NCI-H2107 (cell line): ENCODE data around the gene DELE1.
A peak's percentile ranks its signal among the peaks of the same experiment; 100 is the strongest.

ENCODE experiments used
- DNase-seq: peaks from one replicate; lab custom pipeline; 2025; lab: John Stamatoyannopoulos, UW

The DELE1 gene, protein sequence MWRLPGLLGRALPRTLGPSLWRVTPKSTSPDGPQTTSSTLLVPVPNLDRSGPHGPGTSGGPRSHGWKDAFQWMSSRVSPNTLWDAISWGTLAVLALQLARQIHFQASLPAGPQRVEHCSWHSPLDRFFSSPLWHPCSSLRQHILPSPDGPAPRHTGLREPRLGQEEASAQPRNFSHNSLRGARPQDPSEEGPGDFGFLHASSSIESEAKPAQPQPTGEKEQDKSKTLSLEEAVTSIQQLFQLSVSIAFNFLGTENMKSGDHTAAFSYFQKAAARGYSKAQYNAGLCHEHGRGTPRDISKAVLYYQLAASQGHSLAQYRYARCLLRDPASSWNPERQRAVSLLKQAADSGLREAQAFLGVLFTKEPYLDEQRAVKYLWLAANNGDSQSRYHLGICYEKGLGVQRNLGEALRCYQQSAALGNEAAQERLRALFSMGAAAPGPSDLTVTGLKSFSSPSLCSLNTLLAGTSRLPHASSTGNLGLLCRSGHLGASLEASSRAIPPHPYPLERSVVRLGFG

DNA sequence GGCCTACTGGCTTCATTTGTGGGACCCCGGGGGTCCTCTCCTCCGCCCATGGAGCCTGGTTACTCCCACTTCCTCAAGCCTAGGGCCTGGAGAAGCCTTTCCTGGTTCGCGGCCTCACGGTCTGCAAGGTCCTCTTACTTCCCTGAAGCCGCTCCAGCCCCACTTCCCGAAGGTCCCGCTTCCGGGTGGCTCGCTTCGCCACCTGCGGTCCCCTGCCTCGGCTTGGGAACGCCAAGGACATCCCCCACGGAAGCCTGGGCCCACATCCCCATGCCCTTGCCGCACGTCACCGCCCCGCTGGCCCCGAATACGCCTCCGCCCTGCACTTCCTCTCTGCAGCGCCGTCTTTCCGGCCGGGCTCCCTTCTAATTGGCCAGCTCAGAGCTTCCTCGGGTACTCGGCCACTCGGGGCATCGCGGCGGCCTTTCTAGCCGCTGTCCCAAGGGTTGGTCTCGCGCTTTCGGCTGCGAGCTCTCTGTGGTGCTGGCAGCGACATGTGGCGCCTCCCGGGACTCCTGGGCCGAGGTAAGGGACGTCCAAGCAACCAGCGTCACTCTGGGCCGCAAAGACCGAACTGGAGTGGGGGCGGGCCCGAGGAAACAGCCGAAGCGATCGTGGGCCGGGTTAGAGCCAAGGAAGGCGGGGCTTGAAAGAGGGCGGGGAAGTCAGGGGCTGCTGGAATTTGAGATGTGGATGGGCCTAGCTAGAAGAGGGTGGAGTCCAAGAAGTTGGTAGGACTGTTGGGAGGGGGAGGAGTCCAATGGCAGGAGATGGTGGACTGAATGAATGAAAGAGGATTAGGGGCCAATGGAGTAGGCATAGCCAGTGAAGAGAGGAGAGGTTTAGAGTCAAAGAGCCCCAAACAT is at the start of gene DELE1:
DELE1 (plus strand) TSS at position 424 of the 866 bp plus-strand sequence; CDS start at position 495, 71 bp downstream.
- DNase-seq, result peak; percentile 25

DNA sequence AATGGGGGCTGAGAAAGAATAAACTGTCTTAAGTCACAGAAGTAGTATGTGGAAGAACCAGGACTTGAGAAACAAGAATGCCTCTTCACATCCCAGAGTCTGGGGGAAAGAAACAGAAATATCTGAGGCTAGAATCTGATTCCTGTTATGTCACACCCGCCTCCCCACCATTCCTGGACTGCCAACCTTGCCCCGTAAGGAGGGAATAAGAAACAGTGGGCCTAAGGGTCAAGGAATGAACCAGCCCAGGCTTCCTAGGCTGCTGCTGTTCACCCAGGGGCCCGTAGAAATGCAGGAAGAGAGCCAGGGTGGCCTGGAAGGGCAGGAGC is 49.8 kb upstream of the DELE1 start:
- DNase-seq, result no peak

DNA sequence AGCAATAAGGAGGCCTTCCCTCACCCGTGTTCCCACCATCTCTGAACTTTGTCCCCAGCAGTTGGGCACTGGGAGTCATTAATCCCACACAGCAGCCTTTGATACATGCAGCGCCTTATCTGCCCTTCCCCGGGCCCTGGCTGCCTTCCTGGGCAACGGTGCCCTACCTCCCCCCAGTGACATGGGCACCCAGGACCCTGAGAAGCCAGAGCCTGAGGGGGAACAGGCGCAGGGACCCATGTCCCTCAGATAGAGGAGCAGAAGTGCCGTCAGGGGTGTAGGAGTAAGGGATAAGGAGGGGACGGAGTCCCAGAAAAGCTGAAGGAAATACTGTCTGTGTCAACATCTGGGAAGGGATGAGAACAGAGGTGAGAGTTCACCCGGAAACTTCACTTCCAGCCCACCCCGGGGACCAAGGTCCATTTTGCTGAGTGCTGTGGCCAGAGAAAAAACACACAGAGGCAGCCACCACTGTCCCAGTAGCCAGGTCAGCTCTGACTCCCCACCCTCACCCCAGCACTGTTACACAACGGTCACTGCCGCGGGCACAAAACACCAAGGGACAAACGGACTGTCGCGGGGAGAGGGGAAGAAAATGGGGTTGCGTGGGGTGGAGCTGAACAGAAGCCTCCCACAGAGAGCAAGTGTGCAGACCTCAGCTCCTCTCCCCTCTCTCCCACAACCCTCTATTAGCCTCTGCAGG is 49.3 kb upstream of the DELE1 start:
- DNase-seq, result no peak

DNA sequence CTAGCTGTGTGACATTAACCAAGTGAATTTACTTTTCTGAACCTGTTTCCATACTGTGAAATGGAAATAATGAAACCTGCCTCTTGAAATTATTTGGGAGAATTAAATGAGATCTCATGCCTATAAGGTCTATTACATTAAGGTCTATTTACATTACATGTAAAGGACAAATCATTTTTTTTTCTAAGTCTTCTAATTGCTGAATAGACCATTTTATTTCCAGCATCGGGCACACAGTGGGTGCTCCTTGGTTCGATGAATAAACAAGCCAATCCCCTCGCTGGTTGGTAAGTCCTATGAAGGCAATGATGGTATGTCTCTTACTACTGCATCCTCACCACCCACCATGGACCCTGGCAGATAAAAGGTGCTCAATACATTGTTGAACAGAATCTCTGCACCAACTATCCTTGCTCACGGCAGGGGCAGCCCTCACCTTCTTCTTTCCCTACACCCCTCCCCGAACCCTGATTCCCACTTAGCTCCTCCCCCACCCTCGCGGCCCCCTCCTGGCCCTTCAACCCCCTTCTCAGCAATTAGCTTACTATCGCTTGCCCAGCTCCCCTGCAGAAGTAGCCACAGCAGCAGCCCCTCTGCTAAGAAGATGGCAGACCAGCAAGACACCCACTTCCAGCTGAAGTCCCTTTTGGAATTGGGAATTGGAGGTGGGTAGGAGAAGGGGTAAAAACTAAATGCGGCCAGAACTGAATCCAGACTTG is 48.5 kb upstream of the DELE1 start:
- no peak for DNase-seq

DNA sequence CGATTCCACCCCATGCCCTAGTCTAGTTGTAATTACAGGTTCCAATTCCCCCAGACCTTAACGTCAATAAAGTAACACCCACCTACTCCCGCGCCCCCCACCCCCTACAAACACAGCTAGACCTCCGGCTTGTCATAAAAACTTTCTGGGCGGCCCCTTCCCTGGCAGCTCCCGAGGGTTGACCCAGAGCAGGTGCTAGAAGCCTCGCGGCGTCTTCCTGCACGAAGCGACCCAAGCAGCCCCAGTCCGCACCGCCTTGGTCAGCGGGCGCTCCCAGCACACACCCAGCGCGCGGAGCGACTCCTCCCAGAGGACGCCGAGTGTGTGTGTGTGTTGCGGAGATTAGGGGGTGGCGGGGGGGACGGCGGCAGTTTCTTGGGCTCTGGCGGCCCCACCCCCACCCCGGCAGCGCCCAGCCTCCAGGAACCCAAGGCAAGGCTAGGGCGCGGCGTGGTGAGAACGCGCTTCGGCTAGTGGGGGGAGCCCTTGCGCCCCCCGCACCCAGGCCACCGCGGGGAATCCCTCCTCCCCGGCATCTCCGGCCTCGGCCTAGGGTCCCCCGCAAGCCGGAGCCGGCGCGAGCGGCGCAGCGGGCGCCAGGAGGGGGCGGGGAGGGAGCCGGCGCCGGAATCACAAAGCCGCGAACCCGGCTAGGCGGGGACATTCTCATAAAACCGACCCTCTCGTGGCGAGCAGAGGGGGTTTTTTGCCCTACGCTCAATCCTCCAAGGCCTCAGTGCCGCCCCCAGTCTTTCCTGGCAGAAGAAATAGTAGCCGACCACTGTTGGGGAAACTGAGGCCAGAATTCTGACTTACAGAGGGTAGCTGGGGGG is 47.7 kb upstream of the DELE1 start:
- no peak for DNase-seq

DNA sequence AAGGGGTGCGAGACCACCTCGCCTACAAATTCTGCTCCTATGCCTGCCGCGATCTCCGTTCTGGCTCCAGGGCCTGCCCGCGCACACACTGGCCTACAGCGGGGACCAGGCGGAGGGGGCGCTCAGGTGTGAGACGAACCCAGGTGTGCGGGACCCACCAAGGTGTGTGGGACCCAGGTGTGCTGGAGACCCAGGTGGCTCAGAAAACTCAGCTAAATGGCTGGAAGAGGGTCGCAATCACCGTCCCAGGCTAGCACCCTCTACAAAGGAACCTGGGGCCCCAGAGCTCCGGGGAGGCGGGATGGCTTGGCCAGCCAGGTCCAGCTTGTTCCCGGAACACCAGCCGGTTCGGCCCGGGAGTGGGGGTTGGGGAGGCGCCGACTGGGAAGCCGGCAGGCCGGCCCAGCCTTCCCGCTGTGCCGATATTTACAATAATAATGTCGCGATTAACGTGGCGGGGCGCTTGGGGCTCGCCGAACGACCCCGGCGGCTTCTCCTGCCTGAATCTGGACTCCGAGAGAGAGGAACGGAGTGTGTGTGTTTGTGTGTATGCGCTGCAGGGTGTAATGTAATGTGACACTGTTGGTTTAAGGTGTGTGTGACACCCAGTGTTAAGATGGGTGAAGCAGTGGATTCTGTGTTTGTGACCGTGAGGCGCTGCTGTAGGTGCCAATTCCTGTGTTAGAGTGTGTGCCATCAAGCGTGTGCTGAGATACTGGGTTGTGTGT is 46.9 kb upstream of the DELE1 start:
- DNase-seq, result no peak

DNA sequence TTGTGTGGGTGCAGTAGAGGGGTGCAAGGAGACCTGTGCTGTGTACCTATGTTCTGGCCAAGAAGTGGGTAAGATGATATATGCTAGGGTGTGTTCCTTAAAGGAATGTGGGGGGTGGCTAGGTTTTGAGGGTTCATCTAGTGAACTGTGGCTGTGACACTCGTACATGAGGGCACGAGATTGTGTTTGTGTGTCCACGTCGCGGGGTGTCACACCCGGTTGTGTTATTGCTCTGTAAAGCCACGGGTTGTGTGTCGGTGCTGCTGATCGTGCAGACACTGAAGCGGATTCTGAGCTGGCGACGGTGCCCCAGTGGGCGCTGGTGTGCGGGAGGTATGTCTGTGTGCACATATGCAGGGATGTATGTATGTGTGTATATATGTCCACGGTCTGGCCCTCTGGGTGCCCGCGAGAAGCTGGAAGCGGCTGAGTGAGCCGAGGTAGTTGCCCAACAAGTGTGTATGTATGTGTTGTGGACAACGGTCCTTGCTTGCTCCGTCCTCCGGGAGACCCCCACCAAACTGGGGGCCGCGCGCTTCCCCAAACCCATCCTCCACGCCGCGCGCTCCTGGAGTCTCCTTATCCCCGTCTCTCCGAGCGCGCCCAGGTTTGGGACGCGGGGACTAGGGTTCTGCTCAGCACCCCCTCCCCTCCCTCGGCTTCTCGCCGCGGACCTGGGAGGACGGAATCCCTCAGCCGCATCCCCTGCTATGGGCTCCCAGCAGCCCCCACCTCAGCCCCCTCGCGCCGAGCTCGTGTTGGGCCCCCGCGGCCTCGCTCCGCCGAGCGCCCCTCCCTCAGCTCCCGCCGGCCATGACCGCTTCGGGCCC is 46.1 kb upstream of the DELE1 start:
- DNase-seq, result no peak

DNA sequence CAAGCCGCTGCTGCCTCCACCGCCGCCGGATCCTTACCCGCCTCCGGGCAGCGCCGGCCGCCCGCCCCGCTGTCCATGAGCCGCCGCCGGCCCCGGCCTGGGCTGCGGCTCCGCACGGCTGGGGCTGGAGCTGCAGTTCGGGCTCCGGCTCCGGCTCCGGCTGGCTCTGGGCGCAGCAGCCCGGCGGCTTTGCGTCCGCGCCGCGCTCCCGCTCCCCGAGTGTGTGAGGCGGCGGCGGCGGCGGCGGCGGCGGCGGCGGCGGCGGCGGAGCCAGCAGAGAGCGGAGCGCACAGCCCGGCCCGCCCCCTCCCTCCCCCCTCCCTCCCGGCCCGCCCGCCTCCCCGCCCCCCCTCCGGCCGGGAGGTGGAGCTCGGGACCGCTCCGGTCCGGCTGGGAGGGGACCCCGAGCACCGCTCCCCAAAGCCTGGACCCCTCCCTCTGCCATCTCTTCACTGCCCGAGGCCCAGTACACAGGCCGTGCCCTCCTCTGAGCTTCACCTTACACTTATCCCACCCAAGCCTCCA is 45.4 kb upstream of the DELE1 start, which contains the start of gene PCDH1:
PCDH1 (minus strand) TSS at position 225 of the 525 bp plus-strand sequence; CDS start at position 77, 148 bp downstream.
- DNase-seq, result no peak

DNA sequence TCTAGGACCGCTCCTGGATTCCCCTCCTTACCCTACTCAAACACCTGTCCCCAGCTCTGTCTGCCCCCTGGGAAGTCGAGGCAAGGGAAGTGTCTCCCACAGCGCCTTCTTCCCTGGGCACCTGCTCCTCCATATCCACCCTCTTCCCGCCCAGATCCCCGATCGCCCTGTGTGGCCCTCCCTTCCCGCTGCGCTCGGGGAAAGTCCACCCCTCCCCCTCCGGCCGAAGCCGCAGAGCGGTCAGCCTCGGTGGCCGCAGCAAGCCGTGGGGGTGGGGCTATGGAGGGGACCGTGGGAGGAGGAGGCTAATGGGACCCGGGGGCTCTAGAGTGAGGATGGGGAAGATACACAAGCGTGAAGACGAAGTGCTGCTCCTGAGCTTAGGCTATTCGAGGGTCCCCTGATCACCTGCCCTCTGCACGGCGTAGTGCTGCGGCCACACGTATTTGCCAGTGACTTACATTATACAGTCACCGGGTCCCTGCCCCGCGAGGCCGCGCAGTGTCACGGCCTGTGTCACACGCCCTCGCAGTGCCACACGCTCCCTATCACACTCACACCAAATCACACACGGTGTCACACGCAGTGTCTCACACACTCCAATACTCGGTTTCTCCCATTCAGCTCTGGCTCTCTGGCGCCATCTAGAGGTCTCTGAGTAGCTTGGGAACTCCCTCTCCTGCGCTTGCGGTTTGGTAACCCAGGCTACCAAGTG is 44.8 kb upstream of the DELE1 start:
- peak; percentile 88 for DNase-seq

DNA sequence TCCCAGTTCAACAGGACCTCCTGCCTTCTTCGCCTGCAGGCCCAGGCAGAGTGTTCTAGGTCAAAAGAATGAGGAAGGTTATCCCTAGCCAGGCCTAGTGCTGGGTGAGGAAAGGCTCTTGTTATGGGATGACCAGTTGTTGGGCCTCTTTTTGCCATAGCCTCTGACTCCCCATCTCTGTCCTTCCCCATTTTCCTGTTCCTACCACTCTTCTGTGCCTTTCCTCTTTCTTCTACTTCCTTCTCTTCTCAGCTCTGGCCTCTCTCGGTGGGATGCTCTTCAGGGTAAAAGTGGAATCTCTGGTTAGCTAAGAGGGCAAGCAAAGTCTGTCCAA is 44.3 kb upstream of the DELE1 start:
- DNase-seq, result no peak

DNA sequence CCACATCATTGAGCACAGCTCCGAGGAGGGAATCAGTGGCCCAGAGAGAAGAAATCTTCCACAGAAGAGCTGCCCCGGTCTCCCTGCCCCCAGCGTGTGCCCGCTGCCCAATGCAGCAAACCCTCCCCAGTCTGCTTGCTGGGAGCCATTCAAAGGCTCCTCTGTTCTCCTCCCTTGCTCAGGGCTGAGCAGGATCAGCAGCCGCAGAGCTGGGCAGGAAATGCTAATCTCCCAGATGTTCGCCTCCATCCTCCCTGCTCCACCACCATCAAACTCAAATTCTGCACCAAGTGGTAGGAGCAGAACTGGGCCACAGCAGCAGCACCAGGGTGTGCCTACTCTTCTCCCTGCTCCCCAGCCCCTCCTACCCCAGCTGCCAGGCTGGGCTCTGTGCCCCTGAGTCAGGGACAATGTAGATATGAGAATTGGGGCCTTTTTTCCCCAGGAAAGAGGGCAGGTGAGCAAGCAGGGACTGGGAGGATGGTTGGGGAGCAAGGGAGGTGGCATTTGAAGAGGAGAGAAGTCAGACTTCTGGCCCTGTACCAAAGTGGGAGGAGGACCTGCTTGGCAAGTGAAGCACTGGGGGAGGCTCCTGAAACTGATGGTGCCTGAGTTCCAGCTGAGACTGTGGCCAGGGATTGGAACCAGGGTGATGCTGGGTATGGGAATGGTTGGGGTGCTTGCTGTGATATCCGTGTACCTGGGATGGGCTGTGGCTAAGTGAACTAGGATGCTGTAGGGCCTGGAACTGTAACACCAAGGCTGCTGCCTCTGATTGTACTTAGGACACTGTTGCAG is 43.5 kb upstream of the DELE1 start:
- DNase-seq, result no peak

DNA sequence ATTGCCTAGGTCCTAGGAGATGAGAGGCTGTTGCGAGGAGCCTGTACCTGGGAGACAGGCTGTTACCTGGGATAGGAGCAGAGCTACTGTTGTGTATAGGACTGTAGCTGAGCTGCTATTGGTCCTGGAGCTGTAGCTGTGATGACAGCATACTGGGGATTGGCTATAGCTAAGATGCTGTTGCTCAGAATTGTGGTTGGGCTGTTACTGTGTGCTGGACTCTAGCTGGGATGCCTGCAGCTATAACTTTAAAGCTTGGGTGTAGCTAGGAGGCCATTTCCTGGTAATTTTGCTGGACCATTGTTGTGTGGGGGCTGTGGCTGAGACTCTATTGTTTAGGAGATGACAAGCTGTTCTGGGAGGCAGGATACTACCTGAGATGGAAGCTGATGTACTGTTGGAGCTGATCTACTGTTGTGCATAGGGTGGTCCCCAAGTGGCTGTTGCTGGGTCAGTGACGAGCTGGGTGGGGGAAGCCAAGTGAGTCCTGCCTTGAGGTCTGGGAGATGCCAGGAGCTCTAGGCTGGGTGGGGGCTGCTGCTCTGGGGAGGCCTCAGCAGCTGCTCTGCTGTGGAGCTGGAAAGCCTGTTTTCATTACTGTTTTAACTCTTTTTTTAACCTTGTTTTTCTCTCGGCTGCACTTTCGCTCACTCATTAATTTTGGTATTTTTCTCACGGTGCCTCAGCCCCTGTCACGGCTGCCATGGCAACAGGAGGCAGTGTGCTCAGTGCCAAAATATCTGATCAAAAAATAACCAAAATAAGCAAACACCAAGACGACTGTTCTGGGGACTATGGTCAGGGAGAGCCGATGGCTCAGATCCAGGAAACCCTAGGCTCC is 42.5 kb upstream of the DELE1 start:
- DNase-seq, result no peak

DNA sequence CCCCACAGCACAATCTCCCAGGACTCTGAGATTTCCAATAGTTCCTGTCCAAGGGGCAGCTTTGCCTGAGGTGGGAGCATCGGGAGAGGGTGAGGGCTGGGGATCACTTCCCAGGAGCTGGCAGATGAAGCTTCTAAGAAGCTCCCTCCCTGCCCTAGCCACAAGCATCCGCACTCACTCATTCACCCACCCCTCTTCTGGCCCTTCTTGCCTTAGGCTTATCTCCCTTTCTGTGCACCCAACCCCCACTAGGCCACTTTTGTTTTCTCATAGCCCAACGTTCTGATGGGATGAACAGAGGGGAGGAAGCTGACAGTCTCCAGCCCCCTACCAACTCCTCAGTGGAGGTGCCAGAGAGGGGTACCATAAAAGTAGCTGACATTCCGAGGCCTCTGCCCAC is 41.8 kb upstream of the DELE1 start:
- DNase-seq, result no peak

DNA sequence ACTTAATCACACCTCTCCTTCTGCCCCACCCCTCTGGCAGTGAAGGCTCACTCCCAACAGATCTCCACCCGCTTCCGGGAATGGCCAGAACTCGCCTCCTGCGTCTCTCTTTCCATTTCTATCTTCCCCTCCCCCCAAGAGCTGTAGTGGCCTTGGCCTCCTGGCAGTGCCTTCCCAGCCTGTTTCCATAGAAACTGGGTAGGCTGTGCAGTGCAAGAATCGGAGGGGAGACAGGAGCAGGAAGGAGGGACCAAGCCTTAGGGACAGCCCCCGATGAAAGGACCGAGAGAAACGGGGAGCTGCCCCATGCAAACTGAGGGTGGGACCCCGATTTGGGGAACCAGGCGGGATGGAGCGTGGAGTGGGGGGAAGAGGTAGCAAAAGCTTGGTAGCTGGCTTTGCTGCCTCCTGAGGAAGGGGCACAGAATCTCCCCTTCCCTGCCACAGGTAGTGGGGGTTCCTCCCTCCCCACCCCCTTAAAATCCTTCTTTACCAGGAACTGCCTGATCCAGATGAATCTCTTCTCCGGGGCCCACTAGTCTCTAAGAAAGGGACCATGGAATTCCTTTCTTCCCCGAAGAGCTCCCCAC is 41.0 kb upstream of the DELE1 start:
- DNase-seq, result no peak

DNA sequence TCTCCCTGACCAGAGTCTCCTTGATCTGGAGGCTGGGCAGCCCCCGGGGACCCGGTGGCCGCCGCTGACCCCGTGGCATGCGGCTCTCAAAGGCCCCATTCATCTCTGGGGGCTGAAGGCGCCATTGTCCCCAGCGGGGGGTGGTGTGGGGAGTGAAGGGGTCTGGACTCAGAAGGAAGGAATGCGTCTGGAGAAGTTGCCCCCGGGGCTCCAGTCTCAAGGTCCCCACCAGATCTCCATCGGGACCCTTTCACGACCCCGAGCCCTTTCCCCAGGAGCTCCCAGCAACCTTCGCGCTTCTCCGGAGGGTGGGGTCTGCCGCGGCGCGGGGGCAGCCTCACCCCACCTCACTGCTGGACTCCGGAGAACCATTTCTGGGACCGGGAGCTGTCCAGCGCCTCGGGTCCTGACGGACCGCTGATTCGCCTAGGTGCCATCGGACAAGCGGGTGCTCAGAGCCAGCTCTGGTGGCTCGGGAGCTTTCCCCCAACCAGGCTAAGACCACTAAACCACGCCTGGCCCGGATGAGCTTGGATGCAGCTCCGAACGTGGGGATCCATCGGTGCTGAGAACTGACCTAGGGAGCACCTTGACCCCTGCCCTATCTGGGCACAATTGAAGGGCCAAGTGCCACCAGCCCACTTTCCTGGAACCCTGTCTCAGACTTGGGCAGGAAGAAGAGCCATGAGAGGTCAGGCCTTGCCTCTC is 40.3 kb upstream of the DELE1 start:
- no peak for DNase-seq
